ENCODE data around the gene ZNF622.

ZNF622 gene, protein sequence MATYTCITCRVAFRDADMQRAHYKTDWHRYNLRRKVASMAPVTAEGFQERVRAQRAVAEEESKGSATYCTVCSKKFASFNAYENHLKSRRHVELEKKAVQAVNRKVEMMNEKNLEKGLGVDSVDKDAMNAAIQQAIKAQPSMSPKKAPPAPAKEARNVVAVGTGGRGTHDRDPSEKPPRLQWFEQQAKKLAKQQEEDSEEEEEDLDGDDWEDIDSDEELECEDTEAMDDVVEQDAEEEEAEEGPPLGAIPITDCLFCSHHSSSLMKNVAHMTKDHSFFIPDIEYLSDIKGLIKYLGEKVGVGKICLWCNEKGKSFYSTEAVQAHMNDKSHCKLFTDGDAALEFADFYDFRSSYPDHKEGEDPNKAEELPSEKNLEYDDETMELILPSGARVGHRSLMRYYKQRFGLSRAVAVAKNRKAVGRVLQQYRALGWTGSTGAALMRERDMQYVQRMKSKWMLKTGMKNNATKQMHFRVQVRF

DNA sequence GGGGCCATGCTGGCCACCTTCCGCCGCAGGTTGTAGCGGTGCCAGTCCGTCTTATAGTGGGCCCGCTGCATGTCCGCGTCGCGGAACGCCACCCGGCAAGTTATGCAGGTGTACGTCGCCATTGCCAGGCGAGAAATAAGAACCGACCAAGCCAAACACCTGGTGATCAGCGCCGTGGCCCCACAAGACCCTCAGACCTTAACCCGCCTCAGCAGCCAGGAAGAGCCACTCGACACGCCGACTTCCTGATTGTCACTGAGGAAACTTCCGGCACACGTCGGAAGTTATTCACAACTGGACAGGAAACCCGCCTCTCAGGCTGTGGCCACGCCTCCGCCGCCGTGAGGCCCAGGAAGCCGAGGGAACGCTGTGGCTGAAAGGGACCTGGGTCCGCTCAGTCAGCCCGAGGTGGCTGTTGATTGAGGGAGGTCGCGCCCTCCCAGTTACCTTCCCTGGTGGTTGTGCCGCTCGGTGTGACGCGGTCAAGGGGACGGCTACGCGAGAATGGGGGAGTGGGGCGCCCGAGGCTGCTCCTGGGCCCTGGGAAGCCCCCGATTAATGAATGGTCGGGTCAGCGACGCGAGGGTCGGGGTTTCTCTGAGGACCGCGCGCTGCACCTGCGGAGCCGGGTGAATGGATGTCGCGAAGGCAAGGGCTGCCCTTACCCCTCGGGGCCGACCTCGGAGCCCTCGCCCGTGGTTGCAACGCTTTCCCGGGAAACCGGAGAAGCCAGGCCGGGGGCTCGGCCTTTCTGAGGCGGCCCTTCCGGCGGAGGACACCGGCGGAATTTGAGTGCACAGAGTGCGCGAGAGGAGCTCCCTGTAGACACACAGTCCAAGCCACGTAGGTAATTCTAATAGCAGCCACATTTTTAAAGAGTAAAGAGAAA lies at the start of gene ZNF622:
TSS of gene ZNF622 (minus strand) at position 257 of the 889 bp plus-strand sequence. CDS start at position 122, 135 bp downstream.
- peak; percentile 94 for DNase-seq

DNA sequence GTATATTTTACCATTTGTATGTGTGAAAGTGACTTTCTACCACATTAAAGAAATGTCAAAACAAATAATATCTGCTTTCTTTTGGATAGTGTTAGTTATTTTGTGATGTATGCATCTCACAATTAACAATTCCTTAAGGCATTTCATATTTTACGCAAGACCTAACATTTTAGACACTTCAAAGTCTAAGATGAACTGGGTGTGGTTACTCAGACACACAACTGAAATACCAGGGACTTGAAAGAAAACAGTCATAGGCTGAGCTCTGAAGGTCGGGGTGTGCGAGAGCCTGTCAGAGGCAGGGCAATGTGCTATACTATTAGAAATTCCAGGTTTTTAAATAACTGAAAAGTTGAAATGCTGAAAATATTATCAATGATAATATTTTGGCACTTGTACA lies 44.5 kb upstream of the ZNF622 start:
- DNase-seq: no peak

DNA sequence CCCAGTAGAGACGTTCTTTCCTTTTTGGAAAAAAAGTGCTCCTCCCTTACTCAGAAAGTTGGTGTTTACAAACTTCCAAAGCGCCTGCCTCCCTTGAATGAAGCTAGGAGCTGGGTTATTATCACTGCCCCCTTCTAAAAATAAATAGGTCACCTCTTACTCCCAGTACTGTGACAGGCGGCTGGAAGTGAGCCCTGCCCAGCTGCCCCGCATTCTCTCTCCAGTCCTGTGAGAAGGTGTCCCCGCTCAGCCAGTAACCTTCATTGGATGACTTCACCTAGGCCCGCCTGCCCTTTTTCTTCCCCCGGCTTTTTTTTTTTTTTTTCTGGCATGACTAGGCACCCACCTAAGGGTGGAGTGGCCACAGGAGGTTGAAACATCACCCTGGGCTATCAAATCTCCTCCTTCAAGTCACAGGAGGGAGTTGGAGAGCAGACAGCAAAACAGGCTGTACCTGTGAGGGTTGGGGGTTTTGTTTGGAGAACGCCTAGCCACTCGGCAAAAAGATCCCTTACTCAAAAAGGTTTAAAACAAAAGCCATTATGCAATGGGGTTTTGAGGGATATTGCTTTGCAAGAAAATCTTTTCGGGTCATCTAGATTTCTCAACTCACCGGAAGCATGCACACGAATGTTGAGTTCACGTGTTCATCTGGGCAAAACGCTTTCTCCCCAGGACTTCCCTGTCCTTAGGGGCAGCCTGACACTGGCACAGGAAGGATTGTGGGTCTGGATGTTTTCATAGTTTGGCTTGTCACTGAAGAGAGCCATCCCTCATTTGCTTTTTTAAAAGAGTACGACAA lies 43.3 kb upstream of the ZNF622 start:
- no peak for DNase-seq

DNA sequence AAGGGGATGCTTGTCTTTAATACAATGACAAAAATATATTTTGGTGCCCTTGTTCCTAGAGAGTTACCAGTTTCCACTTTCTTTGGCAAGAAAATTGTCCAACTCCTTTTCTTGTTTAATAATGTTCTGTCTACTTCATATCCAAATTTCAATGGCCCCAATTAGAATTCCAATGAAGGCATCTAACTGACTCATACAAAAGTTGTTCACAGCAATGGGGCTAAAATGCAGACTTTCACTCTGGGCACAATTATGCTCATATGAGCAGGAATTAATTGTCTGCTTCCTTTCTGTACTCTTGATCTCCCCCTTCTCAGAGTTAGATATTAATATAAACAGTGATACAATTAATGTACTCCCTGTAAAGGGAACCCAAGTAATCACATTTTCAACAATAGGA lies 42.1 kb upstream of the ZNF622 start:
- DNase-seq: no peak

DNA sequence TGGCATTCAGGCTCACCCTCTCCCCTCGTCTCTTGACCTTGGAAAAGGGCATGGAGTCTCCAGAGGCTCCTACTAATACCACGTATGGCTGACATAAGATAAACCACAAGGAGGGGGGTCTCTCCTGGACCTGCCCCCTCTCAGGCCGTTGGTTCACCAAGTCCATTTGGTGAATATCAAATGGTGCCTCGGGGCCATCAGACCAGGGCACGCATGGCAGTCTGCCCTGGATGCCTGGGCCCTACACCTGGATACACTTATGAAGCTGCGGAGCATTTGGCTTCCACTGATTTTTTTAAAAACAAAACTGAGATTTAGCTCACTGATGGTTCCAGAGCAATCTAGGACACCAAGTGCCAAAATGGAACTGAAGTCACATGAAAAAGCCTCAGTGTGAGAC lies 40.3 kb upstream of the ZNF622 start:
- no peak for DNase-seq

DNA sequence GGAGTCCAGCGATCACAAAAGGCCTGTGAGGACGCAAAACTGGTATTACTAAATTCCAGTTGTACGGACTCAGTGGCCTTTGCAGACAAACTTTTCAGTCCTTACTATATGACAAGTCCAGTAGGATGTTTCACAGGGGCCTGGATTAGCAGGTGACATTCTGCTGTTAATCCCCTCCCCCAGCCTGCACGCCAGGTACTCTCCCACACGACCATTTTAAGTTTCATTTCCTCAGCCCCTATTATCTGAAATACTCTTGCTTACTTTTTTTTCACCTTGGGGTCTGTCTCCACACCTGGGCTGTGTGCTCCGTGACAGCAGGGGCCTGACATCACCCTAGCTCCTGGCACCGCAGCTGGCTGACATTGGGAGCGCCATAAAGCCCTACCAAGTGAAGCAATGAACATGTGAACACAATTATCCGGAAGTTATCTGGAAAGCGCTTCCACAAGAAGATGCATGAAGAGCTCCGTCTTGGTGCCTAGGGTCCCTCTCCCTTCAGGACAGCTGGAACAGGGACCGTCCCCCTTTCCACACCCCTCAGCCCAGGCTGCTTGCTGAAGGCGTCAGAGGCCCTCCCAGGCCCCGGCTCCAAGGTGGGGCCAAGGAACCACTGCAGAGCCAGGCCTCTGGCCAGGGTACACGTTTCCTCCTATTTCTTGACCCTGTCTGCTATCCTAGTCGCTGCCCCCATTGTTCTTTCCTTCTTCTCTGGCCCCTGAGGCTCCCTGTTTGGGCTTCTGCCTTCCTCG lies 39.7 kb upstream of the ZNF622 start:
- DNase-seq: no peak

DNA sequence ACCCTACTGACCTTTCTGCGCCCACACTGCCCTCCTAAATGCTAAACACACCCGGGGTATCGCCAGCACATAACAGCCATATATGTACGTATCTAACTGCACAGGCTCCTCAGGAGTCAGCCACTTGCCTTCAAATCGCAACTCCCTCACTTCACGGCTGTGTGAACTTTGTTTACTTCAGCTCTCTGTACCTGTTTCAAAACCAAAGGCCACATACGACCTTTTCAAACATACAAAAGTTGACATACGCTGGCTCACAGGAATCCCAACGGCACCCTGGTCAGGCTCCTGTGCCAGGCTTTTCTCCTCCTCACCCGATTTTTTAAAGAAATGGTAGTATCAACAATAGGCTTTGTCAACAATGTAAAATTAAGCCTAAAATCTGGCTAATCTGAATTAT lies 39.0 kb upstream of the ZNF622 start:
- DNase-seq: no peak

DNA sequence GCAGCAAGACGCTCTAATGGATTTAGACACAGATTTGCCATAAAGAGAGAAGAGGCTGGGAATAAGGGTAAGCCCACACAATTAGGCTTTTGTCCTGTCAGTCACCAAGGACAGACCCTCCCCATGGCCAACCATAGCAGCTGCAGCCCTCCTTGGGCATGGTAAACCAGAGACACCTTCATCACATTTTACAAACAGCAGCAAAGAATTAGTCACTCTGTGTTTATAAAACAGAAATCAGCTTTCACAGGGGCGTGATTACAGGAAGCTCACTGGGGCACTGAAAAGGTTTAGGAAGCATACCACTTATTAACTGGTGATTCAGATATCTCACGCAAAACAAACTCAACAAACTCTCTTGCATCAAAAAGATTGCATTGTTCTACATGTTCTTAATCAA lies 37.3 kb upstream of the ZNF622 start:
- no peak for DNase-seq

DNA sequence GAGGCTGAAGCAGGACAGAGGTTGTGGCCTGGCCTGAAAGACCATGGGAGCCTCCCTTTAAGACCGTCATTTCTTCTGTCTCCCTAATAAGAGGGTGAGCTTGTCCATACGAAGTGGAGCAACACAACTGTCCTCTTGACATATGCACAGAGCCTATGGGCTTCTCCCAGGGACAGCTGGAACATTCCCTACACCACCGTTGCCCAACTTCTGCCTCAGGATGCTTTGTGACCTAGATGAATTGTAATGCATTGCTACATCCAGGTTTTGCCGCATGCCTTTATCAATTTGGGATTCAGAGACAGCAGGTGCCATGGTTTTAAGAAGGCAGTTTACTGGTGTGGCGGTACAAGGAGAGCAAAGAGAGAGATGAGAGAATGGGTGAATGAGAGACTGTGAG lies 34.4 kb upstream of the ZNF622 start:
- DNase-seq: no peak

DNA sequence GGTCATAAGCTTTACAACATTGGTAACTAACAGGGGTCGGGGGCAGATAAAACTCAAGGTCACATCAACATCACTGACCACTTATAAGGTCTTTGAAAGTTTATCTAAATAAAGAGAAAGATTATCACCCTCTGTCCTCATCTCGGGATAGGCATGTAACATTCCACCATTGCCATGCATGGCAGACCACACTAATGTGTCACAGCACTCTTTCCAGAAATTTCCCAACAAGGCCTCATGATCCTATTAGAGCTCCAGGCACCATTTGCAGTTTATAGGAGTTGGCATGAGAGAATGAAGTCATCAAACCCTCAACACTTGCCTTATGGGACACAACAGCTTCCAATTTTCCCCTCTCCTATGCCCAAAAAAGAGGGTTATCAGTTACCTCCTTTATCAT lies 31.9 kb upstream of the ZNF622 start:
- no peak for DNase-seq

DNA sequence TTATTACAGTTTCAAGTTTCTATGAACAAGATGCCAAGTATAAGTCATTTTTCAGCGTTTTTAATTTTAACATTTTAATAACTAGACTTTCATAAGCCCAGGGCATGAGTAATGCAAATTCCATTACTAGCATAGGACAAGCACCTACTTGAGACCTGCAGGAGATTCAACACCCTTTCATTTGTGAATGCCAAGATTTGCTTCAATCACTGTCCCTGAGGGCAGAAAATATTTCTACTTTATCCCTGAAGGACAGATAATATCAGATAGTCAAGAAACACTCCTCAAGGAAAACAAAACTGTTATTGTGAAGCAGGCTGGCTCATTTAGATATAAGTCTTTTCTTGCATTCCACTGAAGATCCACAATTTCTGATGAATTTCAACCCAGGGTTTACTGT lies 27.7 kb upstream of the ZNF622 start:
- no peak for DNase-seq

DNA sequence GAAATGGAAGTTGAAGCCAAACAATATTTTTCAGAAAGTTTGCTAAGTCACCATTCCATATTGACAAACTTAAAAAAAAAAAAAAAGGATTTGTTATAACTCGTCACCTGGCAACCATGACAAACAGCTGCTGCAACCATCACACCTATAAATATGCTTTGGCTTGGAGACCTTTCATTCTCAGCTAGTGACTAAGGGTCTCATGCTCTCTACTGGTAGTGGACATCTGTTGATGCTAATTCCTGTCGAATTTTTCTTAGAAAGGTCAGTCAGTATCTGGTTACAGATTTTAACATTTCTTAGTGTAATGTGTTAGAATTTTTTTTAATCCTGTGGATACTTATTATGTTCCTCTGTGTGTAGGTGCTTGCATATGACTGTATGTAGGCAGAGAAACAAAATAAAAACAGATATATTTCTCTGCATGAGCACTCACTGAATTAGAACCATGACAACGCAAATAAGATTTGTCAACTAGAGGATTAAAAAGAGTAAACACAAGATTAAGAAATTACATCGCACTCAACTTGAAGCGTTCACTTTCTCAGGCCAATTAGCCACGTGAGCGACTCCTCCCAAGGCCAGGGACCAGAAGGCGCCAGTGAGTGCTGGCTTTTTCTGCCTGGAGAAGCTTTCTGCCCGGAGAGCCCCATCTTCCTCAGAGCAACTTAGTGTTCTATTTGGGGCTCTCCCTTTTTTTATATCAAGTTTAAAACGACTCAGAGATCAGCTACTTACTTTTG lies 27.0 kb upstream of the ZNF622 start:
- DNase-seq: peak; percentile 38

DNA sequence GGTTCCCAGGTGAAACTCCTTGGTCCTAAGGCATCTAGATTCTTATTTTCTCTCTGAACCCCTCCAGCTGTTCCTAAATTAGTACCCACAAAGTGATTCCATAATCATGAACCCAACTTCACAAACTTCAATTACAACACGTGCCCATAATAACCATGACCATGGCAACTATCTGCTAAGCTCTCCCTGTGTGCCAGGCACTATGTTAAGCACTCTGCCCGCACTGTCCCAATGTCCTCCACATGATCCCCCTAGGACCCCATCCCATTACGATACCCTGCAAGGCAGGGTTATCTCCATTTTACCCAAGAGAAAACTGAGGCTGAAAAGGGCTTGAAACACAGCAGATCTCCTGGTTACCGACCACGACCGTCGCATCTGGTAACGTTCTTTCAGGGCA lies 25.3 kb upstream of the ZNF622 start:
- no peak for DNase-seq

DNA sequence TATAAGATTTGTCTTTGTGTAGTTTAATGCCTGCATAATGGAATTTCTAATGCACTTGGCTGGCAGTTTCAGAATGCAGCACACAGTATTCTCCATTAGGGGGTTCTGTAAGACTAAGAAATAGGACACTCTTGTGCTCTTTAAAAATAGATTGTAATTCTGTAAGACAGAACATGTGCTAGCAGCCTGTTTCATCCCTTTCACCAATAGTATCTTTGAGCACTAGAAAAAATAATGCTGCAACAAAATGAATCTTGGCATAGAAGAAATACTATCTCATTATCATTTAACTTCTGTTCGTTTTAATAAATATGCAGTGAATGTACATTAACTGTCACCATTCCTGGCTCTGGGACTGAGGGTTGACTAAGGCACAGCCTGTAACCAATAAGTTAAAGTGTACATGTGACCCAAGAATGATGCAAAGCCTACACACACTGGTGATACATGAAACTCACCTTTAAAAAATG lies 23.8 kb upstream of the ZNF622 start:
- no peak for DNase-seq

DNA sequence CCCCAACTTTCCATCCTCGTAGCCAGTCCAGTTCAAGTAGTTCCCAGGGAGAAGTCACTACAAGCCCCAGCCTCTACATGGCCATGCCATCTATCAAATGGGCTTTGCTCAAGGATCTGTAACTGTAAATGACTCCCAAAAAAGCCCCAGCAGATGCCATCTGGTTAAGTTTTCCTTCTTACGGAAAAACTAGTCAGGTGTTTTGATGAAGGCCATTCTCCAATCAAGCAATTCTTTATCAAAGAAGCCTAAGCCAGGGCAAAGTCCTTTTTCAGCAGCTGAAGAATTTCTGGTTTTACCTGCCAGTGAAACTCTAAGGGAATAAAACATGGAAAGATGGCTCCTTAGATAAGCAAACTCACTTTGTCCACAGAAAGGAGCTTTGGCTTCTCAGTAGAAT lies 21.9 kb upstream of the ZNF622 start:
- no peak for DNase-seq

DNA sequence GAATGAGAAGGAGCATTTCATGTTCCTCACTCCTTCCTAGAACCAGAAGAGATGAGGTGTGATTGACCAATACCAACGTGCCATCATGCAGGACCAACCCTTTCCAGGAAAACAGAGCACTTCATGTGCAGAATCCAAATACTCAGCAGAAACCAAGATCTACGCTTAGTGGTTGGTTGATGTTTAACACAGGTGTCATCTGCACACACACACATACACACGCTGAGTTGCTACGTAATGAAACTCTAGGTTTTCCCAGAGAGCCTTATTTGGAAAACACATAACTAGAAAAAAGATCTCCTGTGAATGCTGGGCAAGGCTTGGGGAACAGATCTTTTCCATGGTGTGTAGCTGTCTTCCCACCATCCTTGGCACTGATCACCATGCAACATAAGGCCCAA lies 21.1 kb upstream of the ZNF622 start:
- no peak for DNase-seq

DNA sequence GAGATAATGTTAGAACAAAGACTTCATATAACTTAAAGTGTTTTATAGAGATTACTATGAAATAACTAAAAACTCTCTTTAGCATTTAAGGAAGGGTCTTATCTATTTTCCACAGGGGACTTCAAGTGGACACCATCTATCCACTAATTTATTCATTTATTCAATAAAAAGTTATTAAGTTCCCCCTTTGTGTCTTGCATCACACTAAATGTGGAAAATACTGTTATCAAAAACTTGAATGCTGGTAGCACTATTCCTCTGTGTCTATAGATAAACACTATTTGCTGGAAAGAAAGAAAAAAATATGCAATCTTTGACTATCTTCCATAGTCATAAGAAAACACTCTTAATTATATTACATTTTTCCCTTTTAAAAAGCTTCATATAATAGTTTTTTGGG lies 20.1 kb upstream of the ZNF622 start:
- DNase-seq: no peak

DNA sequence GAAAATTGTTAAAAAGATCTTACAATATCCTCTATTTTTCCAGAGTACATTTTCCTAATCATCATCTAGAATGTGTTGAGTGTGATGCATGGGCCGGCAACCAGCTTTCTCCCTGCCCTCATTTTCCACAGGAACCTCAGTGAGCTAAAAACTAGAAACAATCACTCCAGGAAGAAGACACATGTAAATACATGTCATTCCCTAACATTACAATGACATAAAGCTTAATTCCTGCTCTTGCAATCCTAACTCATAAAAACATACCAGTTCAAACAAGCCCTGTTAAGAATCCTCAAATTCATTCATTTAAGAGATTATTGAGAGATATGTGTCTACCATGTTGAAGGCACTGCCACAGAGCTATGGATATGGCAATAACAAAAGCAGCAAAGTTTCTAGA lies 18.5 kb upstream of the ZNF622 start:
- no peak for DNase-seq

DNA sequence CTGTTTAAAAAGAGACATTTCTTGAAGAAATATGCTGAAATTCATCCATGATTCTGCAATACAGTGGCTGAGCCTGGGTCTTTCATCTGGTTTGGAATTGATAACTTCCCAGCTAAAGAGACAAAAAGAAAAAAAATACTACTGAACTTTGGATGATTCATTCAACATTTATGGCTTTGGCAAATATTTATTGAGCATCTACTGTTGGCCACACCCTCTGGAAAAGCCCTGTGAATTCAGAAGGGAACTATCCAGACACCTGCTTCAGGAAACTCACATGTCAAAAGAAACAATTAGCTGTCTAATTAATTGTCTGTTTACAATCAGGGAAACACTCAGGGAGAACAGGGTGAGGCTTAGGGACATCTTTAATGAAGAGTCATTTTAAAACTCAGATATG lies 17.8 kb upstream of the ZNF622 start:
- no peak for DNase-seq

DNA sequence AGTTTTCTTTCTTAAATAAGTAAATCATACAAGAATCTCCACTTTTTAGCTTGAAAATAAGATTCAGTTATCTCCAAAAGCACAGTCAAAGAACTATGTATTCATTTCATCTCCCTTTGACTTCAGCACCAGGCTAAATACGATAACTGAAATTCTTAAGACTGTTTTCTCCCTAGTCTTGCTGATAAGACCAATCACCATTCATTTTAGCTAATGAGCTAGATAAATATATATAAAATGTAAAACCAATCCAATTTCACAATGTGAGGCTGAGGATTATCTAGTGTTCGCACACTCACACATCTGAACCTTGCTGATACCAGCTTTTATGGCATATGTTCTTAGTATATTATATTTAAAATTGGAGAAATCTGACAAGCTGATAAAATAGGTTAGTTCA lies 17.3 kb upstream of the ZNF622 start:
- DNase-seq: no peak

DNA sequence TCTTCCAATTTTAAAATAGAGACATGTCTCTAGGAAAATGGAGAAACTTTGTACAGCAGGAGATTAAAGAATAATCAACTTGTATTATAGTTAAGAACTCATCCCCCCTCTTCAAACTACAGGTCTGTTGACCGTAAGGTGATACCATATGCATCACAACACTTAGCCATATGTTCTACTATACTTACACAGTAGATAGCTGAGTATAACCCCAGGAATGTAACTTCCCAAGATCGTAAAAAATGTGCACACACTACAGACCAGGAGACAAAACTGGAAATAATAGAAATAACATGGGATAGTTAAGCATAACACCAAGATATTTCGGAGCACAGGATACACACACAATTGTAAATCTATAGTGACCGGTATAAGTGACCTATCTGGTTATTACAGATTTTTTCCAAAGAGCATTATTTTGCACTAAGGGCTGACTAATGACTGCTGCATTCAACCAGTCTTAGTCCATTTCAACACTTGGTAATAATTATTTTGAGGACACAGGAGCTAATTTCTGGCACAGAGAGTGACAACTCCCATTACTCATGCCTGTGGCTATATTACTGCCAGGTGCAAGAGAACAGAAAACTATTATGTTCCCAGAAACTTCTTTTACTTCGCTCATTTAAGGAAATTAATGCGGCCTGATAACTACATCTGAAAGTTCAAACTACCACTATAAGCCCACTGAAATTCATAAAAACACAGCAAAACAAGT lies 15.4 kb upstream of the ZNF622 start:
- no peak for DNase-seq
